Measurements from ENCODE around the gene LIPK. TPM values are rescaled to one million over a fixed set of nuclear protein-coding genes. Genes with fewer than 3 reads are reported as not detected.

LIPK gene, protein sequence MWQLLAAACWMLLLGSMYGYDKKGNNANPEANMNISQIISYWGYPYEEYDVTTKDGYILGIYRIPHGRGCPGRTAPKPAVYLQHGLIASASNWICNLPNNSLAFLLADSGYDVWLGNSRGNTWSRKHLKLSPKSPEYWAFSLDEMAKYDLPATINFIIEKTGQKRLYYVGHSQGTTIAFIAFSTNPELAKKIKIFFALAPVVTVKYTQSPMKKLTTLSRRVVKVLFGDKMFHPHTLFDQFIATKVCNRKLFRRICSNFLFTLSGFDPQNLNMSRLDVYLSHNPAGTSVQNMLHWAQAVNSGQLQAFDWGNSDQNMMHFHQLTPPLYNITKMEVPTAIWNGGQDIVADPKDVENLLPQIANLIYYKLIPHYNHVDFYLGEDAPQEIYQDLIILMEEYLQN
- not detected in 2 replicates for total RNA-seq

DNA sequence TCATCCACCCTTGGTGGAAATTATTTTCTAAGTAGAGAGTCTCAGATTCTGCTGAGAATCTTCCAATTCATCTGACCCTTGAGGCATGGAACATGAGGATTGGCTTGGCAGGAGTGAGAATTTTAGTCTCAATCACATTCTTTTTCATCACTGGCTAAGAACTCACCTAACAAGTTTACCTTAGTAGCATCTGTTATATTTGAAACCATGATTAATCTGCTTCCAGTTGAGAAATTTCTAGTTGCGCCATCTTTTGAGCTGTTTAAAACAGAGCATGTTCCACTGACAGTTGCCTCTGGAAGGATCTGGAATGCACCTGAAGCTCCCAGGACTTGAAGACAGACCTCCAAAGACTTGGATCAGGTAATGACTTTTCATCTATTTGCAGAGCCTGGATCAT is at the start of gene LIPK:
Gene LIPK (plus strand): TSS at position 292 of the 400 bp plus-strand sequence. CDS start 18,295 bp downstream, outside the sequence.

DNA sequence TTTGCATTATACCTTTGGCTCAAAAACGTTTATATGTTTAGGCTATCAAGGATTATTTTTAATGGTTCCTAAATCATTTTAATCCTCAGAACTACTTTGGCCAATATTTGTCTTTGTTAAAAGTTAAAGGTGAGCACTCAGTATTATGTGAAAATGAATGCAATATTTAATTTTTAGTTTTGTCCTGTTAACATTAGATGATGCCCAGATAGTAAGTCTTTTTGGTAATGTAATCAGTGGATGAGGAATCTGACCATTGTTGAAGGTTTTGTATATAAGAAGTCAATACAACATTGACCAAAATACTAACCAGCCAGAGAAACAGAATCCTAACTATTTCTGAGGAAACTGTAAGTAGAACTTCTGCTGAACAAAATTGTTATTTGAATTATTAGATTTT is 41.9 kb upstream of the LIPK start, which contains the start of gene LIPF:
Gene LIPF (plus strand): TSS at position 301 of the 400 bp plus-strand sequence. CDS start 2,856 bp downstream, outside the sequence.

DNA sequence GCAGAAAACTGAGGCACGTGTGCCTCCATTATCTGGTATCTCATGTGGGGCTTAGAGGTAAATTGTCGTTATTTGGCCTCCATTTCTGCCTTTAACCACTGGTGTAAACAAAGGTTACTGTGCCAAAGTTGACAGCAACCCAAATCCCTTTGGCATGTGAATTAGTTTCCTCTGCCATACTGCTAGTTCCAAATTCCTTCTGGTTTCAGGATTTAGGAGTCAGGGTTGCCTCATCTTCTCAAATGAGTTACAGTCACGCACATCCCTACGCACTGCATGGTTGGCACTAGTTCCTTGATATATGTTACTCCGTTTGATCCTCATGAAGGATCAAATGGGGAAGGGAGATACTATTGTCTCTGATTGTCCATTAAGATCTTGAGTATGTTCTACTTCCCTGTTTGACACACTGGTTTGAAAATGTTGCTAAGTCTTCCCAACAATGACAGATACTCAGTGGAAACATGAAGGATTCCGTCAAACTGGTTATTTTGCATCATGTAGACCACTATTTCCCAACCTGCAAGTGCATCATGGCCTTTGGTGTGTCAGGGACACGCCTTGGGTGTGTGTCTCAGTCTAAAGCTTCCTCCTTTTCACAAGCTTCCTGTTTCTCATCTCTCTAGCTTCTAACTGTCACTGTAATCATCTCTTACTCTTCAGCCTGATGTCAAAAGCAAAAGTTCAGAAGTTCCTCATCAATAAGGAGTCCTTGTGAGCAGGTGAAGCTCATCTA is 53.5 kb downstream of the LIPK start, which contains the start of gene LIPN:
Gene LIPN (plus strand): TSS at position 655 of the 736 bp plus-strand sequence. CDS start 1,386 bp downstream, outside the sequence.

Other genes with a start within 250 kb of the LIPK start
- gene RNLS, start 122.9 kb upstream of the LIPK start, total RNA-seq, result 0.65 and 1.6 TPM in 2 replicates
- under 0.01 TPM in 1 of 2 replicates, not detected in the other for gene LIPJ, start 119.5 kb upstream of the LIPK start, total RNA-seq
- gene LIPF, start 41.8 kb upstream of the LIPK start, total RNA-seq, result not detected in 2 replicates
- not detected in 2 replicates for gene LIPN, start 53.8 kb downstream of the LIPK start, total RNA-seq
- gene LIPM, start 96.5 kb downstream of the LIPK start, total RNA-seq, result not detected in 2 replicates
- gene ANKRD22, start 145.6 kb downstream of the LIPK start, total RNA-seq, result not detected in 2 replicates
- gene STAMBPL1, start 174.0 kb downstream of the LIPK start, total RNA-seq, result 1.0 and 1.3 TPM in 2 replicates
- 27.7 and 59.4 TPM in 2 replicates for gene ACTA2, start 246.5 kb downstream of the LIPK start, total RNA-seq

Data from bladder microvascular endothelial cell (primary cell).